GM23248 (cell line): ENCODE results near the gene CEP41.

Experiments
- EZH2 ChIP-seq: fragments of 200-600 bp; sonication (generic); IDR thresholded peaks from 2 replicates; pipeline ENCODE4 v1.6.1; 2018; ENCODE audit warnings: antibody characterized with exemption, mild to moderate bottlenecking; ENCODE audit not compliant: insufficient read depth, poor library complexity, severe bottlenecking
- EZH2phosphoT487 ChIP-seq: fragments of 200-600 bp; sonication (generic); IDR thresholded peaks from 2 replicates; pipeline ENCODE4 v1.6.1; 2018; ENCODE audit warnings: antibody characterized with exemption, moderate library complexity, mild to moderate bottlenecking, low read depth; ENCODE audit not compliant: insufficient read depth

DNA sequence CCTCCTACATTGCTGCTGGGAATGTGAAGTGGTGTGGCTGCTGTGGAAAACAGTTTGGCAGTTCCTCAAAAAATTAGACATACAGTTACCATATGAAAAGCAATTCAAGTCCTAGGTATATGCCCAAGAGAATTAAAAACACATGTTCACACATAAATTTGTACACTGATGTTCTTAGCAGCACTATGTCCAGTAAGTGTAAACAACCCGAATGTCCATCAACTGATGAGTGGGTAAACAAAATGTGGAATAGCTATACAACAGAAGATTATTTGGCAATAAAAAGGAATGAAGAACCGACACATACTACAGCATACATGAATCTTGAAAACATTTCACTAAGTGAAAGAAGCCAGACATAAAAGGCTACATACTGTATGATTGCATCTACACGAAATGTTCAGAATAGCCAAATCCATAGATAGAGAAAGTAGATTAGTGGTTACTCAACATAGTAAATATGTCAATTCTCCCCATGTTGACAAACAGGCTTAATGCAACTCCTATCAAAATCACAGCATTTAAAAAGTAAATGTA lies 17.2 kb downstream of the CEP41 start:
- TF ChIP-seq EZH2, result no peak
- TF ChIP-seq EZH2phosphoT487, result no peak
